BLaER1 treated with 17β-estradiol and CSF1 and Interleukin-3, amounts not matched to agents 10 nM and 100 nM (cell line): ENCODE results near the gene GDF9.

Experiments used
- H3K27ac ChIP-seq, 11 experiments: shearing (Covaris generic); formaldehyde crosslinking; 2 replicates each; pipeline ENCODE4 v1.8.1; 2022
- H3K27me3 ChIP-seq, 11 experiments: shearing (Covaris generic); formaldehyde crosslinking; 2 replicates each; pipeline ENCODE4 v1.8.1; 2022
- H3K36me3 ChIP-seq, 11 experiments: shearing (Covaris generic); formaldehyde crosslinking; 2 replicates each; pipeline ENCODE4 v1.8.1; 2022
- H3K4me1 ChIP-seq, 10 experiments: shearing (Covaris generic); formaldehyde crosslinking; 2 replicates each; pipeline ENCODE4 v1.8.1; 2022
- H3K4me2 ChIP-seq, 11 experiments: shearing (Covaris generic); formaldehyde crosslinking; 2 replicates each; pipeline ENCODE4 v1.8.1; 2022
- H3K4me3 ChIP-seq, 10 experiments: shearing (Covaris generic); formaldehyde crosslinking; 2 replicates each; pipeline ENCODE4 v1.8.1; 2022
- H3K9ac ChIP-seq, 11 experiments: shearing (Covaris generic); formaldehyde crosslinking; 2 replicates each; pipeline ENCODE4 v1.8.1; 2022
- H3K9me3 ChIP-seq, 11 experiments: shearing (Covaris generic); formaldehyde crosslinking; replicated peaks in 1 of 11; 2 replicates each; pipeline ENCODE4 v1.8.1; 2022
- H4K20me1 ChIP-seq, 11 experiments: shearing (Covaris generic); formaldehyde crosslinking; 2 replicates each; pipeline ENCODE4 v1.8.1; 2022
- Cebpa-rat ChIP-seq, 11 experiments: shearing (Covaris generic); IDR thresholded peaks; 2 replicates each; pipeline ENCODE4 v1.8.1; 2022

GDF9 gene

GRCh38 chr5:132895719-132896305 is 29.5 kb upstream of the GDF9 start:
- Histone ChIP-seq H3K4me1 (no peaks in the 10 kb centered on the region), H3K4me2 (no peak overlapping the region), H3K27me3 (no peaks in the 10 kb centered on the region)

GRCh38 chr5:132890817-132891216 is 24.5 kb upstream of the GDF9 start:
- TF ChIP-seq Cebpa-rat (IDR thresholded peaks at IDR 0.05), result no peak
- no peaks in the 10 kb centered on the region for H3K27me3 ChIP-seq
- H3K4me2 ChIP-seq, result no peak overlapping the region
- no peak overlapping the region for H3K27ac ChIP-seq
- H3K4me3 ChIP-seq, result no peak overlapping the region
- no peak overlapping the region for H3K9ac ChIP-seq
- peaks cover 0 to 98% (median 6%) of the 10 kb centered on the region in 11 experiments; a peak in 10 of 22 replicates for H4K20me1 ChIP-seq
- H3K4me1 ChIP-seq, result peaks cover 0 to 39% (median 0%) of the 10 kb centered on the region in 10 experiments; a peak in 6 of 20 replicates
- peaks cover 93 to 100% (median 99%) of the 10 kb centered on the region in 11 experiments for H3K36me3 ChIP-seq
- H3K9me3 ChIP-seq, result no peaks in the 10 kb centered on the region

More at GRCh38 chr5:132895719-132896305, 29.5 kb upstream of the GDF9 start:
- Histone ChIP-seq H4K20me1 (peaks cover 0 to 93% (median 6%) of the 10 kb centered on the region in 11 experiments; a peak in 9 of 22 replicates), H3K27ac (no peak overlapping the region), H3K4me3 (no peak overlapping the region), H3K9me3 (no peaks in the 10 kb centered on the region), H3K9ac (no peak overlapping the region), H3K36me3 (peaks cover 87 to 100% (median 99%) of the 10 kb centered on the region in 11 experiments)
- TF ChIP-seq Cebpa-rat (IDR thresholded peaks at IDR 0.05), result no peak

GRCh38 chr5:132889501-132889900 is 23.2 kb upstream of the GDF9 start:
- H3K27me3 ChIP-seq, result no peaks in the 10 kb centered on the region
- no peak for TF ChIP-seq Cebpa-rat (IDR thresholded peaks at IDR 0.05)
- no peaks in the 10 kb centered on the region for H3K9me3 ChIP-seq
- no peak overlapping the region for H3K4me3 ChIP-seq
- H3K9ac ChIP-seq, result no peak overlapping the region
- peaks cover 0 to 85% (median 4%) of the 10 kb centered on the region in 11 experiments; a peak in 10 of 22 replicates for H4K20me1 ChIP-seq
- no peak overlapping the region for H3K4me2 ChIP-seq
- peak overlapping the region in 1 of 11 experiments; percentile 20; a peak in 1 of 22 replicates for H3K27ac ChIP-seq
- peaks cover 85 to 99% (median 94%) of the 10 kb centered on the region in 11 experiments for H3K36me3 ChIP-seq
- H3K4me1 ChIP-seq, result peaks cover 0 to 40% (median 0%) of the 10 kb centered on the region in 10 experiments; a peak in 6 of 20 replicates

- Histone ChIP-seq H4K20me1 (peaks cover 0 to 71% (median 0%) of the 10 kb centered on the region in 11 experiments; a peak in 7 of 22 replicates), H3K9me3 (no peaks in the 10 kb centered on the region), H3K36me3 (peaks cover 79 to 92% (median 83%) of the 10 kb centered on the region in 11 experiments), H3K27me3 (no peaks in the 10 kb centered on the region), H3K4me1 (peaks cover 0 to 52% (median 0%) of the 10 kb centered on the region in 10 experiments; a peak in 6 of 20 replicates), H3K4me2 (peak overlapping the region in 3 of 11 experiments; percentile 13 to 79 (median 76); a peak in 5 of 22 replicates), H3K9ac (peak overlapping the region in 2 of 11 experiments; percentile 12 to 36; a peak in 2 of 22 replicates), H3K27ac (peak overlapping the region in 3 of 11 experiments; percentile 32 to 48 (median 46); a peak in 4 of 22 replicates), H3K4me3 (no peak overlapping the region)
- TF ChIP-seq Cebpa-rat (IDR thresholded peaks at IDR 0.05), result no peak
Measured at GRCh38 chr5:132887283-132887682, 21.0 kb upstream of the GDF9 start.

- H3K36me3 ChIP-seq, result peaks cover 79 to 92% (median 83%) of the 10 kb centered on the region in 11 experiments
- TF ChIP-seq Cebpa-rat (IDR thresholded peaks at IDR 0.05), result no peak
- H3K4me2 ChIP-seq, result peak overlapping the region in 2 of 11 experiments; percentile 76 to 79; a peak in 5 of 22 replicates
Measured at GRCh38 chr5:132886064-132886823, 20.0 kb upstream of the GDF9 start.

GRCh38 chr5:132884548-132884947 is 18.3 kb upstream of the GDF9 start:
- H3K36me3 ChIP-seq, result peaks cover 82 to 92% (median 84%) of the 10 kb centered on the region in 11 experiments

More at GRCh38 chr5:132886064-132886823, 20.0 kb upstream of the GDF9 start:
- Histone ChIP-seq H3K27me3 (no peaks in the 10 kb centered on the region), H3K4me1 (peaks cover 0 to 52% (median 0%) of the 10 kb centered on the region in 10 experiments; a peak in 6 of 20 replicates), H3K9me3 (no peaks in the 10 kb centered on the region), H3K4me3 (no peak overlapping the region), H3K27ac (peak overlapping the region in 1 of 11 experiments; percentile 48; a peak in 2 of 22 replicates), H4K20me1 (peaks cover 0 to 66% (median 0%) of the 10 kb centered on the region in 11 experiments; a peak in 7 of 22 replicates), H3K9ac (peak overlapping the region in 1 of 11 experiments; percentile 36; a peak in 1 of 22 replicates)

GRCh38 chr5:132883261-132883834 is 17.1 kb upstream of the GDF9 start:
- H3K36me3 ChIP-seq, result peaks cover 81 to 92% (median 84%) of the 10 kb centered on the region in 11 experiments
- no peak overlapping the region for H3K27ac ChIP-seq
- H3K4me2 ChIP-seq, result peak overlapping the region in 2 of 11 experiments; percentile 30 to 42; a peak in 2 of 22 replicates
- no peaks in the 10 kb centered on the region for H3K9me3 ChIP-seq
- no peak overlapping the region for H3K4me3 ChIP-seq
- no peaks in the 10 kb centered on the region for H3K27me3 ChIP-seq
- TF ChIP-seq Cebpa-rat (IDR thresholded peaks at IDR 0.05), result no peak
- H3K4me1 ChIP-seq, result peaks cover 0 to 39% (median 0%) of the 10 kb centered on the region in 10 experiments; a peak in 6 of 20 replicates
- no peak overlapping the region for H3K9ac ChIP-seq
- peaks cover 0 to 61% (median 0%) of the 10 kb centered on the region in 11 experiments; a peak in 4 of 22 replicates for H4K20me1 ChIP-seq

More at GRCh38 chr5:132884548-132884947, 18.3 kb upstream of the GDF9 start:
- no peak overlapping the region; a peak in 1 of 22 replicates for H3K9ac ChIP-seq
- no peak overlapping the region for H3K4me3 ChIP-seq
- H3K4me1 ChIP-seq, result peaks cover 0 to 50% (median 0%) of the 10 kb centered on the region in 10 experiments; a peak in 6 of 20 replicates
- peaks cover 0 to 63% (median 0%) of the 10 kb centered on the region in 11 experiments; a peak in 5 of 22 replicates for H4K20me1 ChIP-seq
- TF ChIP-seq Cebpa-rat (IDR thresholded peaks at IDR 0.05), result no peak
- H3K27ac ChIP-seq, result no peak overlapping the region
- no peaks in the 10 kb centered on the region for H3K9me3 ChIP-seq
- no peaks in the 10 kb centered on the region for H3K27me3 ChIP-seq
- no peak overlapping the region for H3K4me2 ChIP-seq

- no peak for TF ChIP-seq Cebpa-rat (IDR thresholded peaks at IDR 0.05)
- Histone ChIP-seq H3K9me3 (no peaks in the 10 kb centered on the region), H3K4me2 (no peak overlapping the region), H3K4me1 (no peaks in the 10 kb centered on the region), H3K9ac (no peak overlapping the region), H3K27me3 (no peaks in the 10 kb centered on the region), H3K27ac (no peak overlapping the region), H3K4me3 (no peak overlapping the region), H3K36me3 (peaks cover 73 to 100% (median 91%) of the 10 kb centered on the region in 11 experiments), H4K20me1 (peaks cover 0 to 50% (median 0%) of the 10 kb centered on the region in 11 experiments; a peak in 5 of 22 replicates)
Measured at GRCh38 chr5:132877938-132878337, 11.7 kb upstream of the GDF9 start.
